GM19328 (cell line): ENCODE data around the gene PRH1.

Source experiments
- ATAC-seq: cut with Tn5 transposase; IDR thresholded peaks from one replicate; pipeline ENCODE4 v1.9.1; 2021; ENCODE audit warnings: mild to moderate bottlenecking, moderate library complexity; ENCODE audit not compliant: unreplicated experiment

Gene PRH1

GRCh38 chr12:10842862-10843261, 41.2 kb downstream of the PRH1 start:
- ATAC-seq, result no peak

DNA sequence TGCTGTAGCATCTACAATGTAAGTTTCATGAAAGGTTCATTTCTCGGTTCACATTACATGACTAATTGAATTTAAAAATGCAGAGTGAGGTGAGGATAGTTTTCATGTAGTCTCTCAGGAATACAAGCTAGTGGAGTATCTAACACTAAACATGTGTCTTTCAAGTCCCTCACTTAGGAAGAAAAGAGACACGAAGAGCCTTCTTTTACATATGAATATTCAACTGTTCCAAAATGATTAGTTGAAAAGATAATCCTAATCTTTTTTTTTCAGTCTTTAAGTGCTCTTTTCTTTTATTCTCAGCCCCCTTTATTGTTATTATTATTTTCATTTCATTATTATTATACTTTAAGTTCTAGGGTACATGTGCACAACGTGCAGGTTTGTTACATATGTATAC, 45.6 kb downstream of the PRH1 start:
- no peak for ATAC-seq
